ENCODE results near the gene PHLDB3. TPM values are rescaled to one million over a fixed set of nuclear protein-coding genes. Genes with fewer than 3 reads are reported as not detected.

The PHLDB3 gene
- total RNA-seq, 1 experiment from 2014 or later: 4.4 TPM

- H3K9me3 ChIP-seq (replicated peaks): no peaks in the 10 kb centered on the region
- H3K4me1 ChIP-seq: no peaks in the 10 kb centered on the region
- no peaks in the 10 kb centered on the region for H3K27me3 ChIP-seq
- no peak overlapping the region for H3K4me3 ChIP-seq
- peak; percentile 61 to 63 for DNase-seq
- H3K36me3 ChIP-seq: no peaks in the 10 kb centered on the region
- no peak overlapping the region for H3K27ac ChIP-seq
Measured at GRCh38 chr19:43474986-43475705, 29.4 kb downstream of the PHLDB3 start.

DNA sequence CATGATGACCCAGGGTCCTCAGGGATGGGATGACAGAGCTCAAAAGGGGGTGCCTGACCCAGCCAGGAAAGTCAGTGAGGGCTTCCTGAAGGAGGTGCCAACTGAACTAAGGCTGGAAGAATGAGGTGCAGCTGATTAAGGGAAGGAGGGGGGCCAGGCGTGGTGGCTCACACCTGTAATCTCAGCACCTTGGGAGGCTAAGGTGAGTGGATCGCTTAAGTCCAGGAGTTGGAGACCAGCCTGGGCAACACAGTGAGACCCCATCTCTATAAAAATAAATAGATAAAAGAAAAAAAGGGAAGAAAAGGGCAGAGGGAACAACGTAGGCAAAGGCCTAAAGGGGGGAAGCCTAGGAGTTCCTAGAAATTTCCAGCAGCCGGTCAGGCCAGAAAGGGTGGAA, 30.1 kb downstream of the PHLDB3 start:
- H3K27ac ChIP-seq: no peak overlapping the region
- DNase-seq: no peak
- no peaks in the 10 kb centered on the region for H3K36me3 ChIP-seq
- H3K4me1 ChIP-seq: no peaks in the 10 kb centered on the region
- no peaks in the 10 kb centered on the region for H3K9me3 ChIP-seq (replicated peaks)
- H3K27me3 ChIP-seq: no peaks in the 10 kb centered on the region
- H3K4me3 ChIP-seq: no peak overlapping the region

- Histone ChIP-seq H3K4me1 (peaks cover 3% of the 10 kb centered on the region; the same call in 1 of the 2 replicates), H3K4me3 (no peak overlapping the region), H3K27me3 (no peaks in the 10 kb centered on the region), H3K27ac (no peak overlapping the region), H3K9me3 (replicated peaks) (no peaks in the 10 kb centered on the region), H3K36me3 (no peaks in the 10 kb centered on the region)
- DNase-seq: no peak
Measured at GRCh38 chr19:43471091-43471490, 33.5 kb downstream of the PHLDB3 start.

DNA sequence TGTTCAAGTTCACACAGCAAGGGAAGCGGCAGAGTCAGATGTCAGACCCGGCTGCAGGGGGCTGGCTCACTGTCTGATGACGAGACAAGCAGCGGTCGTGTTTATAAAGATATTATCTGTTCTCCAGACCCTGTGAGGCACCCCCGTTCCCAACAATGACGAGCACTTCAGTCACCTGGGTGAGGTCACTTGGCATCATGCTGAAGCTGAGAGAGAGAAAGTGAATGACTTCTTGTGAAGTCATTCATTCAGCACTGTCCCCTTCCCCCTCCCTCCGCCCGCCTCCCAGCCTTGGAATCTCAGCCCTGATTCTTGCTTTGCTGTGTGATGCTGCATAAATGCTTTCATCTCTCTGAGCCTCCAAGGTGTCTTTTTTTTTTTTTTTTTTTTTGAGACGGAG, 34.3 kb downstream of the PHLDB3 start:
- Histone ChIP-seq H3K4me3 (no peak overlapping the region), H3K27me3 (no peaks in the 10 kb centered on the region), H3K27ac (no peak overlapping the region), H3K36me3 (no peaks in the 10 kb centered on the region), H3K4me1 (peaks cover 3% of the 10 kb centered on the region; the same call in 1 of the 2 replicates), H3K9me3 (replicated peaks) (no peaks in the 10 kb centered on the region)
- DNase-seq: no peak

- no peaks in the 10 kb centered on the region for H3K27me3 ChIP-seq
- H3K36me3 ChIP-seq: no peaks in the 10 kb centered on the region
- peaks cover 3% of the 10 kb centered on the region; the same call in 1 of the 2 replicates for H3K4me1 ChIP-seq
- DNase-seq: no peak
- H3K27ac ChIP-seq: no peak overlapping the region
- no peak overlapping the region for H3K4me3 ChIP-seq
- no peaks in the 10 kb centered on the region for H3K9me3 ChIP-seq (replicated peaks)
Measured at GRCh38 chr19:43469160-43469480, 35.4 kb downstream of the PHLDB3 start.

GRCh38 chr19:43468354-43469159, 36.0 kb downstream of the PHLDB3 start:
- peaks cover 3% of the 10 kb centered on the region; the same call in 1 of the 2 replicates for H3K4me1 ChIP-seq
- DNase-seq: no peak
- no peak overlapping the region for H3K4me3 ChIP-seq
- H3K27ac ChIP-seq: no peak overlapping the region
- H3K9me3 ChIP-seq (replicated peaks): no peaks in the 10 kb centered on the region
- no peaks in the 10 kb centered on the region for H3K27me3 ChIP-seq
- no peaks in the 10 kb centered on the region for H3K36me3 ChIP-seq

- Histone ChIP-seq H3K9me3 (replicated peaks) (no peaks in the 10 kb centered on the region), H3K27me3 (no peaks in the 10 kb centered on the region), H3K4me1 (peaks cover 3% of the 10 kb centered on the region; the same call in 1 of the 2 replicates), H3K36me3 (no peaks in the 10 kb centered on the region), H3K4me3 (no peak overlapping the region), H3K27ac (no peak overlapping the region)
- no peak for DNase-seq
Measured at GRCh38 chr19:43467730-43468129, 36.8 kb downstream of the PHLDB3 start.

DNA sequence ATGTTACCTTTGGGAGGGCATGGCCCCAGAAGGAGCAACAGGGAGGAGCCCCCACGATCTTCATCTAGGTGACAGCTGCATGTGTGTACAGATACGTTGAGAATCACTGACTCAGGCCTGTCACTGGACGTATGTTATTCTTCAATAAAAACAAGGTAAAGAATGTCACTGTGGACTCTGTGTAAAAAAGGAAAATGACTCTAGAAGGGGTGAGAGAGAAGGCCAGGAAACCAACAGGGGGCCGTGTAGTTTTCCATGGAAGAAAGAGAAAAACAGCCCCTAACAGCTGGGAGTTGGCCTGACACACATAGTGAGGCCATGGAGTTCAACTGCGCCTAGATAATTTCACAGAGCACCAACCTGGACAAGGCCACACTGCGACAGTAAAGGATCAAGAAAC, 37.3 kb downstream of the PHLDB3 start:
- Histone ChIP-seq H3K4me3 (no peak overlapping the region), H3K4me1 (peaks cover 3% of the 10 kb centered on the region; the same call in 1 of the 2 replicates), H3K36me3 (no peaks in the 10 kb centered on the region), H3K9me3 (replicated peaks) (no peaks in the 10 kb centered on the region), H3K27me3 (no peaks in the 10 kb centered on the region), H3K27ac (no peak overlapping the region)
- no peak for DNase-seq

GRCh38 chr19:43466793-43467192, 37.8 kb downstream of the PHLDB3 start:
- no peaks in the 10 kb centered on the region for H3K9me3 ChIP-seq (replicated peaks)
- H3K36me3 ChIP-seq: no peaks in the 10 kb centered on the region
- no peak for DNase-seq
- peaks cover 3% of the 10 kb centered on the region; the same call in 1 of the 2 replicates for H3K4me1 ChIP-seq
- no peaks in the 10 kb centered on the region for H3K27me3 ChIP-seq
- no peak overlapping the region for H3K4me3 ChIP-seq
- H3K27ac ChIP-seq: no peak overlapping the region

GRCh38 chr19:43465468-43466120, 39.0 kb downstream of the PHLDB3 start, which contains the start of gene LYPD3:
Gene LYPD3 (minus strand): TSS chr19:43465608. CDS start chr19:43465571, 37 bp downstream.
- H3K9me3 ChIP-seq (replicated peaks): no peaks in the 10 kb centered on the region
- DNase-seq: no peak
- no peaks in the 10 kb centered on the region for H3K36me3 ChIP-seq
- peaks cover 3% of the 10 kb centered on the region; the same call in 1 of the 2 replicates for H3K4me1 ChIP-seq
- no peak within 1 kb of the TSS for H3K4me3 ChIP-seq
- H3K27me3 ChIP-seq: no peaks in the 10 kb centered on the region
- H3K27ac ChIP-seq: no peak within 1 kb of the TSS

DNA sequence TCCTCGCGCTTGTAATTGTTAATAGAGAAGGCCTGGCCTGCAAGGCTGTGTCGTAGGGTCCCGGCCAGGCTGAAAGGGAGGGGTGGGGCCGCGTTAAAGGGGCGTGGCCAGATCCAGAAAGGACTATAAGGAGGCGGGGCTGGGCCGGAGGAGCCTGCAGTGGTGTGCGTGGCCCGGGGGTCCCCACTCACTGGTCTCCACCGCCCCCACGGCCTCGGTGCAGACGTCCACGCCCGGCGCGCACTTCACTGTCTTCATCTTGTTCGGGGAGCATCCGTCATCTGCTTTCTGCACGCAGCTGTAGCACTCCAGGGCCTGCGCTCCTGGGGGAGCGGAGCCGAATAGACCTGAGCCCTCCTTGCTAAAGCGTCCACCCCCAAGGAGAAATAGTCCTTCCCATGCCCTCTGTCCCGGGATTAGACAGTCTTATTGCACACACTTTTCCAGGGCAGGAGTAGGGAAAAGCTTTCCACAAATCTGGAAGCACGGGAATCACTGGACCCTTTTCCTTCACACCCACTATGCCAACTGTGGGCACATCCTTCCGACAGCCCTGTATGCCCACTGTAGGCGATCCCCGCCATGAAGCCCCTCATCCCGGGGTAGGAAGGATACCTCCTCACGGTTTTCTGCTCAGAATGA, 40.3 kb downstream of the PHLDB3 start:
- H3K27me3 ChIP-seq: no peaks in the 10 kb centered on the region
- peak overlapping the region; percentile 36 for H3K4me3 ChIP-seq
- no peak overlapping the region for H3K27ac ChIP-seq
- DNase-seq: peak; percentile 17 to 18
- peaks cover 3% of the 10 kb centered on the region; the same call in 1 of the 2 replicates for H3K4me1 ChIP-seq
- H3K9me3 ChIP-seq (replicated peaks): no peaks in the 10 kb centered on the region
- no peaks in the 10 kb centered on the region for H3K36me3 ChIP-seq

DNA sequence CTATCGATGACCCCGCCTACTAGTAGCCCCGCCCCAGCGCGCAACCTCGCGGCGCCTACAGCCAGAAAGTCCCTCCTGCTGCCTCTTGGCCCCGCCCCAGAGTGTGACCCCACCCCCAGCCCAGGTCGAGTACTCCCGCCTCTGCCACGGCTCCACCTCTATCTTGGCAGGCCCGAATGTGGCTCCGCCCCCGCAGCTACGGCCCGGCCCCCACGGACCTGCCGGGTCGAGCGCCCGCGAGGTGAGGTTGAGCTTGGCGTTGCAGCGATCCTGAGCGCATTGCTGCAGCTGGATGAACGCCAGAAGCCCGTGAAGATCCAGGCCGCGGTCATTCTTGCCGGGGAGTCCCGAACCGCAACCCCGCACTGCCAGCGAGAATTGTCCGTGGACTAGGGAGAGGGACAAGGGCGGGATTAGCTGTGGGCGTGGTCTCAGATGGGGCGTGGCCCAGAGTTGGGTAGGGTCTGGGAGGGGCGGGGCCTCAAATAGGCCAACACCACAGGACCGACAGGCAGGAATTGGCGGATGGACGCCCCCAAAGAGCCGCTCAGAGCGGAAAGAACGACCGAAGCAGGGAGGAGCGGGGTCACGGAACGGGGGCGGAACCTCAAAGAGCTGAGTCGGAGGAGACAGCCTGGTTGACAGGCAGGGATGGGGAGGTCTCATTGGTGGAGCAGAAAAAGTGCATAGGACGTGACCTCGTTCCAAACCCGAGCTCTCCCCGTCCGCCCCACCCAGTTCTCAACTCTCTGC, 41.0 kb downstream of the PHLDB3 start:
- Histone ChIP-seq H3K27ac (no peak overlapping the region), H3K9me3 (replicated peaks) (no peaks in the 10 kb centered on the region), H3K4me3 (peak overlapping the region; percentile 36), H3K36me3 (no peaks in the 10 kb centered on the region), H3K4me1 (peaks cover 3% of the 10 kb centered on the region; the same call in 1 of the 2 replicates), H3K27me3 (no peaks in the 10 kb centered on the region)
- DNase-seq: peak; percentile 48 to 51

- H3K36me3 ChIP-seq: no peaks in the 10 kb centered on the region
- H3K27me3 ChIP-seq: no peaks in the 10 kb centered on the region
- H3K4me1 ChIP-seq: peaks cover 3% of the 10 kb centered on the region; the same call in 1 of the 2 replicates
- no peak overlapping the region for H3K27ac ChIP-seq
- no peaks in the 10 kb centered on the region for H3K9me3 ChIP-seq (replicated peaks)
- DNase-seq: no peak
- no peak overlapping the region for H3K4me3 ChIP-seq
Measured at GRCh38 chr19:43462785-43463380, 41.7 kb downstream of the PHLDB3 start.

Data from SJCRH30 (cell line).